Activated T-helper 1 cell treated with Interleukin-2 at 50 U/mL for 16 hours (primary cell): ENCODE measurements around the gene SEMA3A.

Experiments
- DNase-seq: peaks from one replicate; pipeline ENCODE4 v3.0.0-alpha.2; 2020; ENCODE audit warnings: low read depth

SEMA3A gene

DNA sequence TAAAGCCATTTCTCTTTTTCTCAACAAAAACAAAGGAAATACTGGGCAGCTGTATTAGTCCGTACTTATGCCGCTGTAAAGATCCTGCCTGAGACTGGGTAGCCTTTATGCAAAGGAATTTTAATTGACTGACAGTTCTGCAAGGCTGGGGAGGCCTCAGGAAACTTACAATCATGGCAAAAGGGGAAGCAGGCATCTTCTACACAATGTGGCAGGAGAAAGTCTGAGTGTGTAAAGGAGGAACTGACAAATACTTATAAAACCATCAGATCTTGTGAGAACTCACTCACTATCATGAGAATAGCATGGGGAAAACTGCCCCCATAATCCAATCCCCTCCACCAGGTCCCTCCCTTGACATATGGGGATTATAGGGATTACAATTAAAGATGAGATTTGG lies 264.3 kb downstream of the SEMA3A start:
- no peak for DNase-seq

DNA sequence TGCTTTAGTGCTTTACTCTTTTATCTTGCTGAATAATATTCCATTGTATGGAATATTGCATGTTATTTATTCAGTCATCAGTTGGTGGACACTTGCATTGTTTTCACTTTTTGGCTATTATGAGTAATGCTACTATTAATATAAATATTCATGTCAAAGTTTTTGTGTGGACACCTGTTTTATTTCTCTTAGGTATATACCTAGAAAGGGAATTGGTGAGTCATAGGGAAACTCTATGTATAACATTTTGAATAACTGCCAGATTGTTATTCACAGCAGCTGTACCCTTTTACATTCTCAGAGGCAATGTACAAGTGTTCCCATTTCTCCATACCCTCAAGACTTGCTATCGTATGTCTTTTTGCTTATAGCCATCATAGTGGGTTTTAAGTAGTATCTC lies 268.7 kb downstream of the SEMA3A start:
- no peak for DNase-seq

DNA sequence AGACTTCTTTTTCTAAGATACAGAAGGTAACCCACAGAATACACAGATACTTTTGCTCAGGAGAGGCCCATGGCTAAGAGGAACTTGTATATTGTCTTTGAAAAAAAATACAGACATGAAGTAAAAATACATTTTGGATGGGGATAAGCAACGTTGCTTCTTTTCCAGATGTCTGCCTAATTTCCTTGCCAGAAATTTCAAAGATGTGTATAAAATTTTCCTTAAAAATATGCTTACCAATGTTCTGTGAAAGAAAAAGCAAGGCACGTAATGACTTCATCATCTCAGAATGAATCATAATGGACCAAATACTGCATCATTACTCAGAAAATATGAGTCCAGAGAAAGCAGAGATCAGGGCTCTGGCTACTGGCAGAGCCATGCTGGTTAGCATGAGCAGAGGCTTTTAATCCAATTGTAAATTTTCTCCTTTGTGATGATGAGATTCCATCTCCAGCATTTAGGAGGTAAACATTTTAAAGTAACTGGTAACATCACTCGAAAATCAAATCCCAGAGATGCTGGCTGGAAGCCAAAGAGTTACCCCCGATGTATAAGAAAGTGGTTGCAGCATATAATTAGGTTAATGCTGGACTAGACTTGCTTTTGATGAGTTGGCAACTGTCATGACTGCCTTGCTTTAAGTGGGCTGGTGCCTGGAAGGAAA lies 272.5 kb downstream of the SEMA3A start:
- DNase-seq, result no peak

DNA sequence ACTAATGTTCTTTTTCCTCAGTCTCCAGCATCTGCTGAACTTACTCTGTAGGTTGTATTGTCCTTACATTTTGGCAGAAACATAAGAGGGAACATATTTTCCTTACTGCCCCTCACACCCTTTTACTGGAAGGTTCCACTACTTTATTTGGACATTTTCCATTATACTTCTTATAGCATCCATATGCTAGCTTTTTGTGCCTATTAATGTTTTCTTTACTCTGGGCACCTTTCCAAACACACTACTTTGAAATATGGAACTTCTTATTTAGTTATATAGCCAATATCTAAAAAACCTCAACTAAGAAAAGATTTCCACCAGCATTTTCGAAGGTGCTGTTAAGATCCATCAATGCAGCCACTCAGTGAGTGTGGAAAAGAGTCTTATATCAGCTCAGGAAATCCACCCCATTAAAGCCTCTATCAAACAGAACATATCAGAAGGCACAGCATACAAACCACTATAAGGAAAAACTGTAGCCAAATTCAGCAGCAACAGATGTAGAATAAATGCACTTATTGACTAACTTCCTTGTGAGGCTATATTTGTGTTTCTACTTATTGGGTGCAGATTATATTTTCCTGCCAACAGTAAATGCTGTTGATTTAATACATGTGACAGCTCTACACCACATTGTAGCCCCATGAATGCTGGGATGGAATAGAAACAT lies 273.2 kb downstream of the SEMA3A start:
- DNase-seq, result no peak

DNA sequence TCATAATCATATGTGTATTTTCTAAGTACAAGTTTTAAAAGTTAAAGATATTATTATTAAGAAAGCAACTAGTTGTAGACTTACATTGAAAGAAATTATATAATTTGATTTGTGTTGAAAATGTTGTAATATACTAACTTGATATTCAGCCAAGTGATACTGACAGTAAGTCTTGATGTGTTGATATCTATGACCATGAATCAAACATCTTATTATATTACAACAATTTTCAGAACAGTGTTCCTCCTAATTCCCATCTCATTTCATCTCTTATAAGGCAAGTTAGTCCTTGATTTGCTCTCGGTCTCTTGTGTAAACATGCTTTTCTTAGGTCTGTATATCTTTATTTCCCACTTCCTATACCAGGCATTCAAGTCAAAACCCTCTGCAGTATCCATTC lies 276.4 kb downstream of the SEMA3A start:
- no peak for DNase-seq

DNA sequence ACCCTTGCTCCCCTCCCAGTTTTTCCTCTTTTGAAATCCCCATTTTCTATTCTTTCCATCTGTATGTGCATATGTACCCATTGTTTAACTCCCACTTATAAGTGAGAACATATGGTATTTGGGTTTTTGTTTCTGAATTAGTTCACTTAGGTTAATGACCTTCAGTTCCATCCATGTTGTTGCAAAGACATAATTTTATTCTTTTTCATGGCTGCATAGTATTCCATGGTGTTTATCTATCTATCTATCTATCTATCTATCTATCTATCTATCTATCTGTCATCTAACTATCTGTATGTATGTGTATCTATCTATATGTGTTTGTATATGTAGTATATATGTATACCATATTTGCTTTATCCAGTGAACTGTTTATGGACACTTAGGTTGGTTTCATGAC lies 281.4 kb downstream of the SEMA3A start:
- no peak for DNase-seq

DNA sequence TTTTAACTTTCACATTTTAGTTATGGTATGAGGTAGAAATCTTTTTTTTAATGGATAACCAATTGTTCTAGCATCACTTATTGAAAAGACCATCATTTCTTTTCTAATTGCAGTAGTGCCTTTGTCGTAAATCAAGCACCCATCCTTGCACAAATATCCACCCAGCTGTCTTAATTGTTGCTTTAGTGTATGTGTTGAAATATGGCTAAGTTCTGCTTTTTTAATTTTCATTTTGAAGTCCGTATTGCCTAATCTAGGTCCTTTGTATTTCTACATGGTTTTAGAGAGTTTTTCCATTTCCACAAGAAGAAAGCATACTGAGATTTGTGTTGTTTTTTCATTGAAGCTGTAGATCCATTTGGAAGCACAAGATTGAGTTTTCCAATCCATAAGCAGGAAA lies 286.1 kb downstream of the SEMA3A start:
- no peak for DNase-seq
